SKM-1 (cell line): Measurements from ENCODE around the gene TRAPPC2L.

Experiments used
- DNase-seq: peaks from one replicate; lab custom pipeline; 2025; ENCODE audit not compliant: unreplicated experiment; lab: John Stamatoyannopoulos, UW

Gene TRAPPC2L

GRCh38 chr16:88857728-88858339 lies 907 bp downstream of the TRAPPC2L start:
- peak; percentile 78 for DNase-seq

- no peak for DNase-seq
These were observed 2.6 kb downstream of the TRAPPC2L start for GRCh38 chr16:88859381-88860091.

- DNase-seq, result no peak
These were observed 4.4 kb downstream of the TRAPPC2L start for GRCh38 chr16:88861359-88861758.

GRCh38 chr16:88862968-88863367 lies 6.0 kb downstream of the TRAPPC2L start:
- no peak for DNase-seq

- no peak for DNase-seq
These were observed 6.5 kb downstream of the TRAPPC2L start for GRCh38 chr16:88863426-88863825.

- no peak for DNase-seq
These were observed 7.2 kb downstream of the TRAPPC2L start for GRCh38 chr16:88864099-88864498.

- DNase-seq, result no peak
These were observed 7.6 kb downstream of the TRAPPC2L start for GRCh38 chr16:88864521-88864920.

GRCh38 chr16:88865310-88865709 lies 8.4 kb downstream of the TRAPPC2L start:
- no peak for DNase-seq

- no peak for DNase-seq
These were observed 8.8 kb downstream of the TRAPPC2L start for GRCh38 chr16:88865742-88866141.

GRCh38 chr16:88866151-88866920 lies 9.4 kb downstream of the TRAPPC2L start, which contains the start of gene PABPN1L:
PABPN1L (minus strand) TSS chr16:88866660; CDS start chr16:88866606, 54 bp downstream.
- DNase-seq, result no peak

- no peak for DNase-seq
These were observed 10.8 kb downstream of the TRAPPC2L start for GRCh38 chr16:88867581-88868246.

GRCh38 chr16:88868974-88869672 lies 12.2 kb downstream of the TRAPPC2L start:
- no peak for DNase-seq

- DNase-seq, result no peak
These were observed 12.7 kb downstream of the TRAPPC2L start for GRCh38 chr16:88869673-88869980.

GRCh38 chr16:88870608-88871348 lies 13.9 kb downstream of the TRAPPC2L start:
- no peak for DNase-seq

- DNase-seq, result no peak
These were observed 14.4 kb downstream of the TRAPPC2L start for GRCh38 chr16:88871349-88871702.

- no peak for DNase-seq
These were observed 14.9 kb downstream of the TRAPPC2L start for GRCh38 chr16:88871730-88872416.

GRCh38 chr16:88872650-88873331 lies 15.9 kb downstream of the TRAPPC2L start:
- no peak for DNase-seq

- no peak for DNase-seq
These were observed 18.1 kb downstream of the TRAPPC2L start for GRCh38 chr16:88874938-88875599.
